IPS-20b (cell line): ENCODE measurements around the gene SWI5.

Experiments
- H3K27ac ChIP-seq: one replicate; pipeline ENCODE4 v1.5.1; 2013; ENCODE audit warnings: low read length
- H3K27me3 ChIP-seq: 2 replicates; pipeline ENCODE4 v1.6.1; 2013; ENCODE audit warnings: mild to moderate bottlenecking, low read length, inconsistent platforms; ENCODE audit not compliant: insufficient read depth
- H3K36me3 ChIP-seq: 2 replicates; pipeline ENCODE4 v1.6.1; 2013; ENCODE audit warnings: low read depth, mild to moderate bottlenecking, inconsistent platforms, low read length, moderate library complexity; ENCODE audit not compliant: insufficient read depth
- H3K4me1 ChIP-seq: 2 replicates; pipeline ENCODE4 v1.6.1; 2013; ENCODE audit warnings: mild to moderate bottlenecking, control low read depth, inconsistent platforms, low read length, moderate library complexity; ENCODE audit not compliant: insufficient read depth
- H3K4me3 ChIP-seq: 2 replicates; pipeline ENCODE4 v1.5.1; 2013; ENCODE audit warnings: mild to moderate bottlenecking, low read length, inconsistent platforms
- H3K9ac ChIP-seq: 2 replicates; pipeline ENCODE4 v1.6.1; 2013; ENCODE audit warnings: low read depth, mild to moderate bottlenecking, inconsistent platforms, low read length, moderate library complexity
- H3K9me3 ChIP-seq: 2 replicates; pipeline ENCODE4 v1.6.1; 2013; ENCODE audit warnings: mild to moderate bottlenecking, low read depth, low read length, inconsistent platforms; ENCODE audit not compliant: insufficient read depth

Gene SWI5

DNA sequence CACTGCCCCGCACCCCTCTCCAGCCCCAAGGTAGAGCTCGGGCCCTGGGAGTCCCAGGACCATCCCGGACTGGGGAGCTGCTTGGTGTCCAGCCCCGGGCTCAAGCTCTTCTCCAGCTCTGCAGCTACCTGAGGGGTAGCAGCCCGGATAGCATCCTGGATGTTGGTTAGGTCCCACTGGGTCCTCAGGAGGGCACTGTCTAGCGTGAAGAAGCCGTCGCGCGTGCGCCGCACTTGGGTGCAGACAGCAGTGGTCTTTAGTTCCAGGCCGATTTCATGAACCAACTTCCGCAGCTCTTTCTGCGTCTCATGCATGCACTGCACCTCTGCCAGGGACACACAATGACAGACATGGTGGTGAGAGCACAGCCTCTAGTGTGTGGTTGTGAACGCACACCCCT is 33.5 kb downstream of the SWI5 start:
- Histone ChIP-seq H3K36me3 (peaks cover 43% of the 10 kb centered on the region), H3K4me1 (no peaks in the 10 kb centered on the region), H3K27me3 (no peaks in the 10 kb centered on the region)

DNA sequence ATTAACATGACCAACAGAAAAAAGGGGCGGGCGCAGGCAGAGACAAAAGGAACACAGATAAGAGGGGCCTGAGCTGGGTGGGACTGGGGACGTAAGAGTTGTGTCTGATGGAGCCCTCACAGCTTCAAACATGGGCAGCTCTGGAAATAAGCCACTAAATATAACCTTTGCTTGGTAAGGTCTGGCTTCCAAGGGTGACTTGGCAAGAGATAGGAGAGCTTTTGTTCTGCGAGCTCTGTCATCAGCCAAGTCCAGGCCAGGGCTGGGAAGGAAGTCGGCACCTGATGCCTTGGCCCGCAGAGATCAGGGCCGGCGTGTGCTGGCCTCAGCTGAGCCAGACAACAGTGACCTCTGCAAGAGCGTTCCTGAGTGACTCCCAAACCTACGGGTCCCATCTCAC is 34.4 kb downstream of the SWI5 start:
- H3K27ac ChIP-seq: no peak overlapping the region
- no peak overlapping the region for H3K4me3 ChIP-seq
- peaks cover 50% of the 10 kb centered on the region for H3K36me3 ChIP-seq
- no peaks in the 10 kb centered on the region for H3K27me3 ChIP-seq
- no peak overlapping the region for H3K9ac ChIP-seq
- no peaks in the 10 kb centered on the region for H3K9me3 ChIP-seq
- no peaks in the 10 kb centered on the region for H3K4me1 ChIP-seq

More for the DNA sequence above, 33.5 kb downstream of the SWI5 start:
- Histone ChIP-seq H3K4me3 (no peak overlapping the region), H3K9me3 (no peaks in the 10 kb centered on the region), H3K9ac (no peak overlapping the region), H3K27ac (no peak overlapping the region)

DNA sequence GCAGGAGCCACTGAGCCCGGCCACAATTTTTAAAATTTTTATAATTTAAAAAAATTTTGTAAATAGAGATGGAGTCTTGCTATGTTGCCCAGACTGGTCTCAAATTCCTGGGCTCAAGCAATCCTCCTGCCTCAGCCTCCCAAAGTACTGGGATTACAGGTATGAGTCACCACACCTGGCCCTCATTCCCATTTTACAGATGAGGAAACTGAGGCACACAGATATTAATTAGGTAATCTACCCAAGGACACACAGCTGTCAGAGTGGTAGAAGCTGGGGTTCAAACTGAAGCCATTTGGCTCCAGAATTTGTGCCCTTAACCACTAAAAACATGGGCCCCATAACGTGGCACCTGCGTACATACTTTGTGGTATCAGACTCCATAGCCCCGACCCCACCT is 38.6 kb downstream of the SWI5 start:
- Histone ChIP-seq H3K4me3 (no peak overlapping the region), H3K27ac (no peak overlapping the region), H3K36me3 (peaks cover 58% of the 10 kb centered on the region)

DNA sequence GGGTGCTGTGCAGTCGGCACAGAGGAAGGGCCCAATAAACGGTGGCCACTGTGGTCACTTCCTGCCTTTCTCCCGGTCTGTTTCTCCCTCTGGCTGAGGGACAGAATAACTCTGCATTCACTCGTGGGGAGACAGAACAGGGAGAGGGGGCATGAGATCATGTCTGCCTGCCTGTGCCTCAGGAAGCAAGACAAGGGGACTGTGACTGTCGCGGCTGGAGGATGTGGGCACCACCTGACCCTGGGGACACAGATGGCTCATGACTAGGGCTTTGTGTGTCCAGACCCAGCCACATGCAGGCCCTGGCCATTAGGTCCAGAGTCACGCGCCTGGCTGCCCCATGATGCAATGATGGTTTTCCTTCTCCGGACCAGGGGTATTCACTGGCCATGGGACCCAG is 40.3 kb downstream of the SWI5 start:
- no peaks in the 10 kb centered on the region for H3K9me3 ChIP-seq
- H3K9ac ChIP-seq: no peak overlapping the region
- no peak overlapping the region for H3K27ac ChIP-seq
- no peaks in the 10 kb centered on the region for H3K27me3 ChIP-seq
- H3K36me3 ChIP-seq: peaks cover 47% of the 10 kb centered on the region
- H3K4me1 ChIP-seq: peaks cover 2% of the 10 kb centered on the region; the same call in 1 of the 2 replicates
- H3K4me3 ChIP-seq: no peak overlapping the region

More for the DNA sequence above, 38.6 kb downstream of the SWI5 start:
- no peaks in the 10 kb centered on the region for H3K27me3 ChIP-seq
- H3K4me1 ChIP-seq: no peaks in the 10 kb centered on the region
- no peaks in the 10 kb centered on the region for H3K9me3 ChIP-seq
- H3K9ac ChIP-seq: no peak overlapping the region

DNA sequence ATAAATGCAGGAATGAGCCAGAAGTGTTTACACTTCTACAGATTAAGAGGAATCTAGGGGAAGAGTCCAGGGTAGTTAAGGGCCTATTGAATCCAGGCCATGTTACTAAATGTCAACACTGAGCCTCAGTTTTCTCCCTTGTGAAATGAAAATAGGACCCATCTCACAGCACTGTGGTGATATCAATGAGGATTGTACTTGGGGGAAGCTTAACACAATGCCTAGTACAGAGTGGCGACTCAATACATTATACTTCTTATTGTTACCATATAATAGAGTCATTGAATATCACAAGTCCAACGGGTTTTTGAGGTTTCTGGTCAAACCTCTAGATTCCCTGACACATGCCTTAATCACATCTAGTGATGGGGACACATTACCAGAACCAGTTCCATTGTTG is 41.6 kb downstream of the SWI5 start:
- no peak overlapping the region for H3K9ac ChIP-seq
- H3K9me3 ChIP-seq: no peaks in the 10 kb centered on the region
- no peak overlapping the region for H3K4me3 ChIP-seq
- H3K27ac ChIP-seq: no peak overlapping the region
- H3K36me3 ChIP-seq: peaks cover 44% of the 10 kb centered on the region
- H3K27me3 ChIP-seq: no peaks in the 10 kb centered on the region
- H3K4me1 ChIP-seq: peaks cover 4% of the 10 kb centered on the region; the same call in 1 of the 2 replicates

DNA sequence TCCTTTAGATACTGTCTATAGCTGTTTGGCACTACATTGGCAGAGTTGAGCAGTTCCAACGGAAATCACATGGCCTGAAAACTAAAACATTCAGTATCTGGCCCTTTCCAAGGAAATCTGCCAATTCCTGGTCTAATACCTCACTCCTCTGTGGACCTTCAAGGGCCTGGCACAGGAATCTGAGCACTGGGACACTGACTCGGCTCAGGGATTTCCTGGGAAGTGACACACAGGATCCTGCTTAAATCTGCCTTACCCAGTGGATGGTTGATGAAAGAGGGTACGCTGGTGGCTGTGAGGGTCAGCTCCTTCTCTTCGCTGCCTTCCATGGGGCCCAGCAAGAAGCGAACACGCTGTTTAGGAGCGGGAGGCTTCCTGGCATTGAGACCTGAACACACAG is 45.3 kb downstream of the SWI5 start:
- Histone ChIP-seq H3K4me1 (peaks cover 4% of the 10 kb centered on the region), H3K36me3 (peaks cover 40% of the 10 kb centered on the region), H3K9me3 (no peaks in the 10 kb centered on the region), H3K9ac (peak overlapping the region; percentile 88; the same call in 1 of the 2 replicates), H3K27me3 (no peaks in the 10 kb centered on the region), H3K4me3 (peak overlapping the region; percentile 90), H3K27ac (no peak overlapping the region)

DNA sequence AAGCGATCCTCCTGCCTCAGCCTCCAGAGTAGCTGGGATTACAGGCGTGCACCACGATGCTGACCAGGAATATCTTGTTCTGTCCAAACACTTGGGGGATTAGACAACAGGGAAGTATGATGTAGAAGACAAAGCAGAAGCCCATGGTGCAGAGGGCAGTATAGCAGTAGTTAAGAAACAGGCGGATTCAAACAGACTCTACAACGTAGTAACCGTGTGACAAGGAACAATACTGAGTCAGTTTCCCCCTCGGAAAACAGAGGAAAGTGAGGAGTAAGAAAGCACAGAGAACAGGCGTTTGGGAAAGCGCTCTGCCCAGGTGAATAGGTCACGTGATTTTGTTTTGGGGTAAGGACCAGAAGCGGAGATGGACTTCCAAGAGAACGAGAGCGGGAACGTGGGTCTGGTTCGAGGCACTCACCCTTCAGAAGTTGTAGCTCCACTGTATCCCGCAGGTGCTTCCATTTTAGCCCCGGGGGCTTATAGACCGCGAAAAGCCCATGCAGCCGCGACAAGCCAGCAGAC is 45.9 kb downstream of the SWI5 start:
- no peaks in the 10 kb centered on the region for H3K9me3 ChIP-seq
- peak overlapping the region; percentile 90 for H3K4me3 ChIP-seq
- H3K4me1 ChIP-seq: peaks cover 4% of the 10 kb centered on the region
- H3K27ac ChIP-seq: peak overlapping the region; percentile 95
- H3K36me3 ChIP-seq: peaks cover 37% of the 10 kb centered on the region
- peak overlapping the region; percentile 88 for H3K9ac ChIP-seq
- no peaks in the 10 kb centered on the region for H3K27me3 ChIP-seq

DNA sequence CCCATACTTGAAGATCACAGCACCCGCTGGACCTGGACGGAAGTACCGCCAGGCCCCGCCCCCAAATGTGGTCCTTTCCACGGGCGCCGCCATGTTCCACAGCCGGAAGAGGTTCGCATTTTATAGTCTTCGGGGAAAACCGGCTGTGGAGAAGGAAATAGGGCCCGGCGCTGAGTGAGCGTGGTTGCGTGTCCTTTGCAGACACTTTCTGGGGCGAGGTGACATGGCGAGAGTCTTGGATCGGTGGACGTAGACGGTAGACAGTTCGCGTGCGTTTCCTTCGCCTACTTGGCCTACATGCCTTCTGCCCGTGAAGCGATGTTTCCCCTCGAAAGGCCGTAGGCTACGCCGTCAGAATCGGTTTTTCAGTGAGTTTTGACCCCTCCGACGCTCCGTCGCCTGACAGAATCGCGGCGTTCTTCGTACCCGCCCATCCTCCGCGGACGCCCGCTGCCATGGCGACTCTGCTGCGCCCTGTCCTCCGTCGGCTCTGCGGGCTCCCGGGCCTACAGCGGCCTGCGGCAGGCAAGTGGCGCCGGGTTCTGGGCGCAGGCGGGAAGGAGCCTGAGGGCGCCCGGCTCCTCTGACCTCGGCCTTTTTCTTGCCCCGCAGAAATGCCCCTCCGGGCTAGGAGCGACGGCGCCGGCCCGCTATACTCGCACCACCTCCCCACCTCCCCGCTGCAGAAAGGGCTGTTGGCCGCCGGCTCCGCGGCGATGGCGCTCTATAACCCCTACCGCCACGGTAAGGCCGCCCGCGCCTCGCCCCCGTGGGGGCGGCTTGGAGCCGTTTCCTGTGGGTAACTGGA is 46.5 kb downstream of the SWI5 start, which contains the start of the genes COQ4 and TRUB2:
Gene COQ4, plus strand, starts transcription at position 436 of the 808 bp plus-strand sequence. Its CDS starts 20 bp downstream, at position 456.
Gene TRUB2, minus strand, starts transcription at position 44 of the 808 bp plus-strand sequence. Its CDS starts 39 bp downstream, at position 5.
- H3K4me3 ChIP-seq: peak within 1 kb of the TSS; percentile 90
- H3K36me3 ChIP-seq: peaks cover 36% of the 10 kb centered on the region
- peak within 1 kb of the TSS; percentile 95 for H3K27ac ChIP-seq
- no peaks in the 10 kb centered on the region for H3K9me3 ChIP-seq
- H3K4me1 ChIP-seq: peaks cover 4% of the 10 kb centered on the region
- no peaks in the 10 kb centered on the region for H3K27me3 ChIP-seq
- H3K9ac ChIP-seq: peak within 1 kb of the TSS; percentile 88

DNA sequence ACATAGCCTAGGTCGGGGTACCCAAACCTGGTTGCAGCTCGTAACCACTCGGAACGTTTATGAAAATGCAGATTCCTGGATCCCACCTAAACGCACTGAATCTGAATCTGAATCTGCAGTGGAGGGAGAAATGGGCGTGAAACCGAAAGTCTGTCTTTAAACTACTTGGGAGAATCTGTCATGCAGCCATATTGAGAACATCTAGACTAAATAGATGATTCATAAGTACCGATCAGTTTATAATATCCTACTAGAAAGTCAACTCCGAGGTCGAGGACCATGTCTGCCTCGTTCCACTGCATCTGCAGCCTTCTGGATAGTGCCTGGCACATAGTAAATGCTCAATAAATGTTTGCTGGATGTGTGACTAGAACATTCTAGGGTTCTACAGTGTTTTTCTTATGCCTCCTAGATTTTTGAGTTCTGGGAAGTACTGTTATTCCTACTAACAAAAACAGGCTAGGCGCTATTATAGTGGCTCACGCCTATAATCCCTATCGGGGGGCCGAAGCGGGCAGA is 47.2 kb downstream of the SWI5 start:
- Histone ChIP-seq H3K4me3 (peak overlapping the region; percentile 90), H3K9ac (peak overlapping the region; percentile 88; the same call in 1 of the 2 replicates), H3K36me3 (peaks cover 39% of the 10 kb centered on the region), H3K9me3 (no peaks in the 10 kb centered on the region), H3K27me3 (no peaks in the 10 kb centered on the region), H3K4me1 (peaks cover 4% of the 10 kb centered on the region), H3K27ac (no peak overlapping the region)

DNA sequence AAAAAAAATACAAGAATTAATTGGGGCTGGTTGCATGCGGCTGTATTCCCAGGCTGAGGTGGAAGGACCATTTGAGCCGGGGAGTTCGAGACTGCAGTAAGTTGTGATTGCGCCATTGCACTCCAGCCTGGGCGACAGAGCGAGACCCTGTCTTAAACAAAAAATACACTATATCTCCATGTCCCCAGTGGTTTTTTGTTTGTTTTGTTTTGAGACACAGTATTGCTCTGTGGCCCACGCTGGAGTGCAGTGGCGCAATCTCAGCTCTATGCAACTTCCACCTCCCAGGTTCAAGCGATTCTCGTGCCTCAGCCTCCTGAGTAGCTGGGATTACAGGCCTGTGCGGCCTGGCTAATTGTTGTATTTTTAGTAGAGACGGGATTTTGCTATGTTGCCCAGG is 47.7 kb downstream of the SWI5 start:
- H3K27me3 ChIP-seq: no peaks in the 10 kb centered on the region
- no peak overlapping the region for H3K27ac ChIP-seq
- peaks cover 45% of the 10 kb centered on the region for H3K36me3 ChIP-seq
- peaks cover 4% of the 10 kb centered on the region for H3K4me1 ChIP-seq
- H3K4me3 ChIP-seq: peak overlapping the region; percentile 90
- H3K9me3 ChIP-seq: no peaks in the 10 kb centered on the region
- H3K9ac ChIP-seq: peak overlapping the region; percentile 88; the same call in 1 of the 2 replicates

DNA sequence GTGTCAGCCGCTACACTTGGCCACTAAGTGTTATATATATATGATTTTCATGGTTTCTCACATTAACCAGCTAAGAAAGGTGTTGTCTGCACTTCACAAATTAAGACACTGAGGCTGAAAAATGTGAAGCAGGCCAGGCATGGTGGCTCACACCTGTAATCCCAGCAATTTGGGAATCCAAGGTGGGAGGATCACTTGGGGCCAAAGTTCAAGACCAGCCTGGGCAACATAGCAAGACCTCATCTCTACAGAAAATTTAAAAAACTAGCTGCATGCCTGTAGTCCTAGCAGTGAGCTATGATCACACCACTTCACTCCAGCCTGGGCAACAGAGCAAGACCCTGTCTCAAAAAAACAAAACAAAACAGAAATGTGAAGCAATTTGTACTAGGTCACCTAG is 48.3 kb downstream of the SWI5 start:
- no peak overlapping the region for H3K9ac ChIP-seq
- peaks cover 47% of the 10 kb centered on the region for H3K36me3 ChIP-seq
- H3K27me3 ChIP-seq: no peaks in the 10 kb centered on the region
- no peaks in the 10 kb centered on the region for H3K9me3 ChIP-seq
- H3K4me1 ChIP-seq: peaks cover 4% of the 10 kb centered on the region
- no peak overlapping the region for H3K4me3 ChIP-seq
- H3K27ac ChIP-seq: no peak overlapping the region

DNA sequence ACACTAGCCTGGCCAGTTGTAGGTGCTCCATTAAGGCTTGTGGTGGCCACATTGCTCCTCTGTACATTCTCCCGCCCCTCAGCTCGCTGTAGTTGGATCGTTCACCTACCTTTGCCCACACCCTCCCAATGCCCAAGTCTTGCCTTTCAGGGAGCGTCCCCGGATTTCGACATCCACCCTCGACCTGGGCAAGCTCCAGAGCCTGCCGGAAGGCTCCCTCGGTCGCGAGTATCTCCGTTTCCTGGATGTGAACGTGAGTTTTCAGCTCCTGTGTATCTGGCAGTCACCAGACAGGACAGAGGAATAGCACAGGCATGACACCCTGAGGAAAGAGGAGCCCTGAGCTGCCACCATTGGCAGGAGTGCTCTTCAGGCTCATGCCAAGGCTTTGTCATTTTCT is 49.6 kb downstream of the SWI5 start:
- Histone ChIP-seq H3K36me3 (peaks cover 47% of the 10 kb centered on the region), H3K27me3 (no peaks in the 10 kb centered on the region), H3K9me3 (no peaks in the 10 kb centered on the region), H3K27ac (no peak overlapping the region), H3K9ac (no peak overlapping the region), H3K4me3 (no peak overlapping the region), H3K4me1 (peaks cover 4% of the 10 kb centered on the region)
